SKM-1 (cell line): ENCODE results near the gene PRAME.
A peak's percentile ranks its signal among the peaks of the same experiment; 100 is the strongest.
"Not testable (repeated sequence)": the region's sequence is repeated elsewhere in the genome, so short reads cannot be mapped to it uniquely, and the experiment has no call there.

ENCODE experiments used
- DNase-seq: peaks from one replicate; lab custom pipeline; 2025; ENCODE audit not compliant: unreplicated experiment; lab: John Stamatoyannopoulos, UW

PRAME gene

GRCh38 chr22:22558972-22559603, at the start of gene PRAME:
Gene PRAME, minus strand, starts transcription at chr22:22559265. Its CDS starts 2,433 bp downstream, at chr22:22556832.
- peak; percentile 83 for DNase-seq

- DNase-seq, result not testable (repeated sequence)
Observed at GRCh38 chr22:22608022-22608421, 49.0 kb upstream of the PRAME start.

- DNase-seq, result no peak
Observed at GRCh38 chr22:22605074-22605404, 46.0 kb upstream of the PRAME start.

- no peak for DNase-seq
Observed at GRCh38 chr22:22604326-22605073, 45.4 kb upstream of the PRAME start.

GRCh38 chr22:22603470-22603947, 44.4 kb upstream of the PRAME start:
- no peak for DNase-seq

- DNase-seq, result no peak
Observed at GRCh38 chr22:22600531-22601261, 41.6 kb upstream of the PRAME start.

GRCh38 chr22:22599248-22599647, 40.2 kb upstream of the PRAME start:
- no peak for DNase-seq

GRCh38 chr22:22598144-22598543, 39.1 kb upstream of the PRAME start:
- no peak for DNase-seq

- no peak for DNase-seq
Observed at GRCh38 chr22:22595001-22595835, 36.2 kb upstream of the PRAME start.

GRCh38 chr22:22593964-22594656, 35.0 kb upstream of the PRAME start:
- peak; percentile 25 for DNase-seq

GRCh38 chr22:22593250-22593649, 34.2 kb upstream of the PRAME start:
- no peak for DNase-seq

- DNase-seq, result no peak
Observed at GRCh38 chr22:22591348-22592299, 32.6 kb upstream of the PRAME start.

- DNase-seq, result no peak
Observed at GRCh38 chr22:22590136-22590891, 31.2 kb upstream of the PRAME start.

GRCh38 chr22:22588485-22589164, 29.6 kb upstream of the PRAME start:
- no peak for DNase-seq

- DNase-seq, result no peak
Observed at GRCh38 chr22:22587577-22588188, 28.6 kb upstream of the PRAME start.

GRCh38 chr22:22584722-22585121, 25.7 kb upstream of the PRAME start:
- no peak for DNase-seq

GRCh38 chr22:22583030-22583429, 24.0 kb upstream of the PRAME start:
- no peak for DNase-seq

GRCh38 chr22:22581524-22581923, 22.5 kb upstream of the PRAME start:
- not testable (repeated sequence) for DNase-seq
